GM18909 (cell line): ENCODE results near the gene SH3PXD2A.

ENCODE experiments used
- ATAC-seq: cut with Tn5 transposase; IDR thresholded peaks from one replicate; pipeline ENCODE4 v1.9.1; 2021; ENCODE audit warnings: mild to moderate bottlenecking; ENCODE audit not compliant: unreplicated experiment, poor library complexity

The SH3PXD2A gene

DNA sequence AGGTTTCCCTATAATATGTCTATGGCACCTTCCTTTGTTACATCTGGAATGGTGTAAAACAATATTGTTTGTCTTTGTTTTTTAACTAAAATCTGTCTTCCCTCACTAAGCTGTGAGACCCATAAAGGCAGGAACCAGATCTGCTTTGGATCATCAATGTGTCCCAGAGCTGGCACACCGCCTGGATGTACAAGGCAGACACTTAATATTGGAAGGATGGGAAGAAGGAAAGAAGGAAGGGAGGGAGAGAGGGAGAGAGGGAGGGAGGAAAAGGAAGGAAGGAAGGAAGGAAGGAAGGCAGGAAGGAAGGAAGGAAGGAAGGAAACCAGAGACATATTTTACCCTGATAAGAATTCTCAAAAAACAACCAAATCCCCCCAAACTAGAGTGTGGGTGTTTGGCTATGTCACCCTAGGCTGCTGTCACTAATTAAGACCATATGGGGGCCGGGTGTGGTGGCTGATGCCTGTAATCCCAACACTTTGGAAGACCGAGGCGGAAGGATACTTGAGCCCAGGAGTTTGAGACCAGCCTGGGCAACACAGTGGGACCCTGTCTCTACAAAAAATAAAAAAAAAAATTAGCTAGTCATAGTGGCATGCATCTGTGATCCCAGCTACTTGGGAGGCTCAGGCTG, 59.6 kb downstream of the SH3PXD2A start:
- ATAC-seq = no peak

- ATAC-seq = no peak
These were observed 60.4 kb downstream of the SH3PXD2A start for GRCh38 chr10:103794996-103795395.

DNA sequence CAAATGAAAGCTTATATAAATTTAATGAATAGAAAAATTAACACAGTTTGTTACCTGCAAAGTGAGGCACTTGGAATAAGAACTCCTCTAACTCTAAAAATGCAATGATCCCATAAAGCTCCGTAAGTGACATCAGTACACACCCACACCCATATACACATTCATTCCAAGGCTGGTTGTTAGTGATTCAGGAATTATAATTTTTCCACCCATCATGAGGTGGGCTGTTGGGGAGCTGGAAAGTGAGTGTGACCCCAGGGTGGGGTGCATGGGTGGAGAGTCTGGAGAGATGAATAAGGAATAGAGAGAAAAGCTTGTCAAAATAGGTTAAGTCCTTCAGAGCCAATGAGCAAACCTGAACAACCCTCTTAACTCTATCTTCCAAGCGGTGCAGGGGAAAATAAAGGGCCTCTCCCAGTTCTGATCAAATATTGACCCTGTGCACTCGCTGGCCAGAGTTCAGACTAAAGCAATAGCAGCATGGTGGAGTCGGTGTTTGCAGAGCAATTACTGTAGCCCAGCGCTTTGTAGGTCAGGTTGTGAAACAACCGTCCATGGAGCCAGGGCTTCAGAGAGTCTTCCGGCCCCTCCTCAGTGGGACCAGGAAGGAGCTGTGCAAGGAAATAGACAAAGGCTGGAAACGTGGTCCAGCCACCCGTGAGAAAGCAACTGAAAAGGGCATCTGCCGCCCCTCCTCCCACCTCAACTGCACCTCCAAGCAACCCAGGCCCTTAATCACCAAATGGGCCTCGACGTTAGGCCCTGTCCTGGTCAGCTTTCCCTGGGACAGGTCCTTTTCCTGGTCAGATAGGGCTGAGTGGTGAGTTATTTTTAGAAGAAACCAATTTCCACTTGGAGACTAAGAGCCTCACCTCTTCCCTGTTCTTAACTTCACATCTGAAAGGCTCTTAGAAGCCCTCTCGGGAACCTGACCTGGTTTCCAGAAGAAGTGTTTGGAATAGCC, 61.2 kb downstream of the SH3PXD2A start:
- ATAC-seq = no peak

- no peak for ATAC-seq
These were observed 61.9 kb downstream of the SH3PXD2A start for GRCh38 chr10:103793429-103793828.

DNA sequence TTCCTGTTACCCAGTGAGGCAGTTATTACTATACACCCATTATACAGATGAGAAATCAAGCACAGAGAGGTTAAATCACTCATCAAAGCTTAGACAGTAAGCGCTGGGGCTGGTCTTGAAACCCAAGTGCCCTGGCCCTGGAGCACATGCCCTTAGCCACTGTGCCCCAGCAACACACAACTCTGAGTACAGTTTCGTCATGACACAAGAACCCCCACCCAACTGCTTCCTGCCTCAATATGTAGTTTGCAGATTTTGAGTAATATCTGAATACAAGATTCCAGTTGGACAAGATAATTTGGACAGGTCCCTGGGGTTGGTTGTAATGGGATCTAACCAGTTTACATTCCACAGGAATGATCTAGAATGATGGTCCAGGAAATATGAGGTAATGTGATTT, 62.8 kb downstream of the SH3PXD2A start:
- ATAC-seq = no peak

GRCh38 chr10:103791858-103792257, 63.5 kb downstream of the SH3PXD2A start:
- ATAC-seq = no peak

- no peak for ATAC-seq
These were observed 64.1 kb downstream of the SH3PXD2A start for GRCh38 chr10:103791291-103791690.

- no peak for ATAC-seq
These were observed 64.8 kb downstream of the SH3PXD2A start for GRCh38 chr10:103790580-103790979.

- no peak for ATAC-seq
These were observed 65.6 kb downstream of the SH3PXD2A start for GRCh38 chr10:103789771-103790201.

DNA sequence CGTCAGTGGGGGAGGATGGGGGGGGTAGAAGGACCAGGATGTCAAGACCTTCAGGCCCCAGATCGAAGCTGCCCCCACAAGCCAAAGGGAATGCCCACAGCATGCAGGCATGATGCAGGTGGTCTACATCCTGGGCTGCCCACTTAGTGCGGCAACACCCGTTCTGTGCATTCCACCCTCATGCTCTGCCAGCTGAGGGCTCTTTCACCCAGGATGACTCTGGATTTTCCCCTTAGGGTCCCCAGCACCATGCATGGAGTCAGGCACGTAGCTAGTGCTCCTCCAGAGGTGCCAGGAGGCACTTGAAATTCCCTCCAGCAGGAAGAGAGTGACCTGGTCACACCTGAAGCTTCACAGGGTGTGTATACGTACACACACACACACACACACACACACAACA, 66.2 kb downstream of the SH3PXD2A start:
- no peak for ATAC-seq

GRCh38 chr10:103787331-103787730, 68.0 kb downstream of the SH3PXD2A start:
- ATAC-seq = no peak

DNA sequence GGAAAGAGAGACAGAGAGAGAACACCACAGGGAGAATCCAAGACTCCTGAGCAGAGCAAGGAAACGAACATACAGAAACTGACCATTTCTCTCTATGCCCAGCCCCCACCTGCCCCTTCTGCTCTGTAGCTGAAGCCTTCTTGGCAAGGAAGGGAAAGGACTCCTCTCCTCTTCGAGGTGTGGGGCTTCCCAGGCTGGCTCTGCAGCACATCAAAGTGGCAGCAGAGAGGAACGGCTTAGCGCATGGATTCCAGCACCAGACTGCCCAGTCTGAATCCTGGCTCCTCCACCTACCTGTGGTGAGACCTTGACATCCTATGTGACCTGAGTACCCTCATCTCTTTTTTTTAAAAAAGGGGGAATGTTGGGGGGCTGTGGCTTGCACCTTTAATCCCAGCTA, 69.4 kb downstream of the SH3PXD2A start:
- no peak for ATAC-seq

DNA sequence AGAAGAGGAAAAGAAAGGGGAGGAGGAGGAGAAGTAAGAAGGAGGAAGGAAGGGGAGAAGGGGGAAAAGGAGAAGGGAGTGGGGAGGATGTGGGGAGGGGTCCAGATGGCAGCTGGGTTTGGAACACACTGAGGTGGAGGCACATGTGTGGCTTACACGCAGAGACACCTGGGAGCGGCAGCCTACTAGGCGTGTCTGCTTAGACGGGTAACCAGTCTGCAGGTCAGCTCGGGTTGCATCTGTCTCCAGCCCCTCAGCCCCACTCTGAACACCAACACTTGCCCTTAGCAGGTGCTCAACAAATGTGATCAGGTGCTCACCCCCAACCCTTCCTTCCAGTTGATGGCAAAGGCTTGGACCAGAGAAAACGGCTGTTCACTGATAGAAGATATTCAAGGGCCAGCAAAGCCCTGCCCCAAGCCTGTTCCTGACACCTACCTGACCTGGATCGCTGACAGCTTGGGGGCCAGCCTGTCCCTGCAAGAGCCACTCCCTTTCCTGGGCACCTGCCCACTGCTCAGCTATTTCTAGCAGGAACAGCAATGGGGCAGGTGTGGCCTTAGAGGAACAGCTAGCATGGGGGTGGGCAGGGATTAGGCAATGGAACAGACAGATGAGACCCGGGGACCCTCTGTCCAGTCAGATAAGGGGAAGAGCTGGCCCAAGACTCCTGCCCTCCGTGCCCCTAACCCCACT, 70.5 kb downstream of the SH3PXD2A start:
- ATAC-seq = no peak

DNA sequence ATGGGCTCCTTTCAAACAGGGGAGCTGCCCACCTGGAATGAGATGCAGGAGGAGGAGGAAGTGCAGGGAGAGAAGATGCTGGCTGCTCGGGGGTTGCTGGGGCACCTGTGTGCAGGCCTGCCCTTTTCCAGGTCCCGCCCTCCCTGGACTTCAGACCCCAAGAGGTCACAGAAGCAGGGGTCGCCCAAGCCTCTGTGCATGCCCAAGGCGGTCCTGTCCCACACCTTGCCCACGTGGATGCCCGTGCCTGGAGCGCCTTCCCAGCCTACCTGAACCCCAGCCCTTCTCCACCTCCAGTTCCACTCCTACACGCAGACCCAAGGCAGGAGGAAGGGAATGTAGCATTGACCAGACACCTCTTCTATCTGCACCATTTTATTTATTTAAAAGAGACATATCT, 71.3 kb downstream of the SH3PXD2A start:
- no peak for ATAC-seq

DNA sequence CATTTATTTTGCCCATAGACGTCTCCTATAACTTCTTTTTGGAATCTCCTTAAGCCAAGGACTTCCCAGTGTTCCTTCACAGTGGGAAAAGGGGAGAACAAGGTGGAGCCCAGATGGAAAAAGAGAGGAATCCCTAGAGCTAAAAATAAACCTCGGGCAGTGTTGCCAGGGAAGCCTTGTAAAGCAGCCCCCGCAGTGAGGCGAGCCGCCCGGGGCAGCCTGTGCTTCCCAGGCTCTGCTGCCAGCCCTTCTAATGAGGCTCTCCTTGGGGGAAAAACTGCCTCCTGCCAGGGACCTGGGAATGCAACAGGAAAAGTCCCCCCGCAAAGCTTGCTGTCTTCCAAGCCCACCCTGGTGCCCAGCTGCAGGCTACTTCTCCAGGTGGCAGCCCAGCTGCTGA, 71.7 kb downstream of the SH3PXD2A start:
- no peak for ATAC-seq

DNA sequence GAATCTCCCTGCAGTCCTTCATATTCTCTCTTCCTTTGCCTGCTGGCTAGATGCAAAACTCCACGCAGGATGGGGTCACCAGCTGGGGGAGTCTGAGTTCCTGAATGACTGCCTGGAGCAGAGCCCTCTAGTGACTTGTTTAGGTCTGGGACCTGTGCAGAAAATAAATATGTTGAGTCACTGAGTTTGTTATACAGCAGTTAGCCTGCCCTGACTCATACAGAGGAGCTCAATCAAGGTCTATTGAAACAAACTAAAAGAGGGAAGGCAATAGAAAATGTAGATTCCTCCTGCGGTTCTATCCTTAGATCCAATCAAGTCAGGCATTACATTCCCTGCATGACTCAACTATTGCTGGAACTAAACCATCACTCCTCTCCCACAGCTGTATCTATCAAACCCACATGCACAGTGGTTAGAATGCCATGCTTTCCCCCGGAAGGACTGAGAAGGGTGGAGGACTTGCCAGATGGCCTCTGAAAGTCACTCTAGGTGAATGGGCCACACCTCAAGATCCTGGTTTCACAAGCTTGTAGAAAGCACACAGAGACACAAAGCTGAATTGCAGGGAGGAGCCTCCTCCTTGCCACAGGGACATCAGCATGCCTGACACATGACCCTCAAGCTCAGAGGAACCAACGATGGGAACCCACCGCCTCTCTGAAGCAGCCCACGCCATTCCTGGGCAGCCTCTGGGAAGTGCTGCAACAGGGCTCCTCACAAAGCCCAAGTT, 73.9 kb downstream of the SH3PXD2A start:
- ATAC-seq = no peak

DNA sequence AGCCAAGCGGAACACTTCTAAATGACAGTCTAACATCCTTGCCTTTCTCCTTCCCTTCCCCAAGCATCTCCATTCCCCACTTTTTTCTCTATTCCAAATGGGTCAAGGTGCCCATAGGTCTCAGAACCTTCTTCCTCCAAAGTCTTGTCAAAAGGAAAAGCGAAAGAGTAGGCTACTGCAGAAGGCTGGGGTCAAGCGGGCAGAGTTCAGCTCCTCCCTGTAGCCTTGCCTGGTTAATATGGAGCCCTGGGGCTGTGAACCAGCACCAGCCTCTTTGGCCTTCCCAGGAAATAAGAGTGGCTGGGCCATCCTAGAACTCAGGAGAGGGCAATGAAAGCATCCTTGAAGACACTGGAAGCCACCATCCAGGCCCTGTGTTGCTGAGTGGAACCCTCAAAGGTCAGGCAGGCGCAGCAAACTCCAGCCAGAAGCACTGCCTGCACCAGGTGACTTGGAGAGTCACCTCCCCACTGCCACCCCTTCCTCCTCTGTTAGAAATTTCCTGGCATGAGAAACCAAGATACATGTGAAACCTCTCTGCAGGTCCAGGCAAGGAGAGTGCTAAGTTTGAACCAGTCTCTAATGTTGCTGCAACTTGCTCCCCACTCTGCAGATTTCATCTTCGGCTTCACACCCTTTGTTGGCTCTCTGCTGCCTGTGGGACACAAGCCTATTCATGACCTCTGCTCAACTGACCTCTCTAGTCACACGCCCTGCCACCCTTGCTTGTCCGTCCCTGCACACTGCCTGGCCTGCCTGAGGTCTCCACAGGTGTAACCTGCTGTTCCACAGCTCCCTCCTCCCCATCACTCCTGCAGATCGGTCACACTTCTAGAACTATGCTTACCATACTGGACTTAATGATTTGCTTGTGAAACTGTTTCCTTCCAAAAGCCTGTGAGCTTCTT, 74.9 kb downstream of the SH3PXD2A start:
- ATAC-seq = no peak

DNA sequence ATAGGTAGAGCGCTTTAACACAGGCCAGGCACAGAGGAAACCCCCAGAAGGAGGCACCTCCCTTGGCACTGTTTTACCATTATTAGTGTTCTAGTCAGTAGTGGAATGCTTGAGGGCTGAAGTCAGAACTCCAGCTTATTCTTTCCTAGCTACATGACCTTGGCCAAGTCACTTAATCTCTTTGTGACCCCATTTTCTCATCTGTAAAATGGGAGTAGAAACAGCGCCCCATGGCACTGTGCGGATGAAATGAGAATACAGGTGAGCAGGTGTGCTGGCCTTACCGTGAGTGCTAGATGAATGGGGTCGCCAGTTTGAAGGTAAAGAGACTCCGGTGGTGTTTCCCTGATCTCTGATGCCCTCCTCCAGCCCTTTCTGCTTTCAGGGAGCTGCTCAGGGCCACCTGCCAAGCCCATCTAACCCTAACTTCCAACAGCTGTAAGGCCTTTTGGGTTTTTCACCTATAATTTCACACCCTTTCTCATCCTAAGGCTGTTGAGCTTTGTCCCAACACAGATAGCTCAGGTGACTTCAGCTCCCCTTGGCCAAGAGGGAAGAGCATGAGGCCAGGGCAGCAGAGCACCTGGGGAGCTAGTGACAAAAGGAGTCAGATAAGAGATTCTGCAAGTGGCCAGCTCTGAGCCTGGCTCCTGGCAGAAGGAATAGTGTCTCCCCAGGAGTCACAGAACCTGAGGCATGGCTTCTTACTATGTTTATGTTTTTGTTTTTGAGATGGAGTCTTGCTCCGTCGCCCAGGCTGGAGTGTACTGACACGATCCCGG, 76.8 kb downstream of the SH3PXD2A start:
- ATAC-seq = no peak
